Measurements from ENCODE around the gene NADSYN1.

Gene NADSYN1

DNA sequence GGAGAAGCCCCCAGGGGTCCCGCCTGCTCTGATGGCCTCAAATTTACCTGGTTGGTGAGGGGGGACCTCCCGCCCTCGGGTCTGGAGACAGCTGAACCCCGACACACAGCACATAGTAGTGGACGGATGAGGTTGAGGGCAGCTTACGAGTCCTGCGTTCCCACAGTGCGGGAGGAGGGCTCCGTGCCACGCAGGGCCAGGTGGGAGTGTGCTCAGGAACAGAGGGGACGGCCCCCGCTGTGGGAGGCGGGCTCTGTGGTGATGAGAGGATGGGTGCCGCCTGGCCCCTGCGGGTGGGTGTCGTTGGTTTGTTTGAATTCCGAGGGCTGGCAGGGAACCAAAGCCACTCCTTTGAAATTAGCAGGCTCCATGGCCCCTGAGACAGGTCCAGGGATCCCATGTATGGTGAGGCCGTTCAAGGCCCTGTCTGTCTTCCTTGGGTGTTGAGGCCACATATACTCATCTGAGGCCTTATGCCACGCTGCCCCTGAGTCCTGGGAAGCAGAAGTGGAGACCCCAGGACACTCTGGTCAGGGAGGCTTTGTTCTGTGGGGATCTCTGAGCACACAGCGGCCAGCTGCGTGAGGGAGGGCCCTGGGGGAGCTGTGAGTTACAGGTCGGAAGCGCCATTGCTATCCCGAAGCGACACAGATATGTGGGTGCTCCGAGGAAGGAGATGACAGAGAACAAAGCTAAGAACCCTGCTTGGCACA lies 21.9 kb downstream of the NADSYN1 start (continued):
- TF ChIP-seq HOXA7 (CRISPR knock-in tag; IDR thresholded peaks at IDR 0.05; ENCODE audit: borderline replicate concordance) (no peak), PRDM1 (tag by site-specific recombination; IDR thresholded peaks at IDR 0.05) (no peak), ZNF529 (tag by site-specific recombination; IDR thresholded peaks at IDR 0.05; ENCODE audit: insufficient replicate concordance) (no peak), ZNF514 (tag by site-specific recombination; IDR thresholded peaks at IDR 0.05) (no peak), ZNF292 (tag by site-specific recombination; IDR thresholded peaks at IDR 0.05; ENCODE audit: borderline replicate concordance, low read depth) (no peak)

DNA sequence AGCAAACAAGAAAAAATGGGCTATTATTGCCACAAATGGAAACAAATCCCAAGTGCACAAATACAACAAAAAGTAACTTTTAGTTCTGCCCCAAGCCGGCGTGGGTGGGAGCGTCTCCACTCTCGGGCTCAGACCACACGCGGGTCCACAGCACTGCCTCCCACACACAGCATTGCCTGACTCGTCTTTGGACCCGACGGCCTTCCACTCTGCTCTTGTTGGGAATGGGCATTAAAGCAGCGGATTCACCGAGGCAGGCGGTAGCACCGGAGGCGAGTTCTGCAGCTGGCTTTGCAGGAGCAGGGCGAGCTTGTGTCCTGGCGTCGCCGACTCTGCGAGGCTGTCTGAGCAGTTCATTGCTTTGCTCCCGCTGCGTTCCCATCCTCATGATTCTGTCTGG lies 23.0 kb downstream of the NADSYN1 start:
- Histone ChIP-seq H3K9me3 (ENCODE audit: control insufficient read depth, insufficient read depth, low read depth, low read length) (no peaks in the 10 kb centered on the region), H3K4me1 (ENCODE audit: control insufficient read depth, insufficient read depth, low read length) (no peaks in the 10 kb centered on the region), H3K4me3 (ENCODE audit: low read depth, low read length) (no peak overlapping the region), H3K36me3 (ENCODE audit: control insufficient read depth in 2 of 2, insufficient read depth in 1 of 2, low read length in 2 of 2) (peaks cover 0 to 86% of the 10 kb centered on the region in 2 experiments; a peak in 2 of 3 replicates), H3K27ac (ENCODE audit: extremely low read depth, low read depth, low read length) (no peak overlapping the region)
- TF ChIP-seq ZNF670 (tag by site-specific recombination; IDR thresholded peaks at IDR 0.05; ENCODE audit: low read depth) (no peak), ZNF223 (tag by site-specific recombination; IDR thresholded peaks at IDR 0.05) (no peak), ZXDB (tag by site-specific recombination; IDR thresholded peaks at IDR 0.05) (no peak), ZFP69B (tag by site-specific recombination; IDR thresholded peaks at IDR 0.05) (no peak), ZNF747 (tag by site-specific recombination; IDR thresholded peaks at IDR 0.05) (no peak), ZNF416 (tag by site-specific recombination; IDR thresholded peaks at IDR 0.05) (no peak), SP2 (tag by site-specific recombination; IDR thresholded peaks at IDR 0.05) (no peak), KLF10 (tag by site-specific recombination; IDR thresholded peaks at IDR 0.05) (no peak), ZNF391 (tag by site-specific recombination; IDR thresholded peaks at IDR 0.05; ENCODE audit: borderline replicate concordance, low read depth) (no peak), ZBTB17 (tag by site-specific recombination; IDR thresholded peaks at IDR 0.05) (no peak), SP3 (tag by site-specific recombination; IDR thresholded peaks at IDR 0.05) (no peak), ZNF558 (tag by site-specific recombination; IDR thresholded peaks at IDR 0.05) (no peak)
- TF ChIP-seq, protein P1, sequence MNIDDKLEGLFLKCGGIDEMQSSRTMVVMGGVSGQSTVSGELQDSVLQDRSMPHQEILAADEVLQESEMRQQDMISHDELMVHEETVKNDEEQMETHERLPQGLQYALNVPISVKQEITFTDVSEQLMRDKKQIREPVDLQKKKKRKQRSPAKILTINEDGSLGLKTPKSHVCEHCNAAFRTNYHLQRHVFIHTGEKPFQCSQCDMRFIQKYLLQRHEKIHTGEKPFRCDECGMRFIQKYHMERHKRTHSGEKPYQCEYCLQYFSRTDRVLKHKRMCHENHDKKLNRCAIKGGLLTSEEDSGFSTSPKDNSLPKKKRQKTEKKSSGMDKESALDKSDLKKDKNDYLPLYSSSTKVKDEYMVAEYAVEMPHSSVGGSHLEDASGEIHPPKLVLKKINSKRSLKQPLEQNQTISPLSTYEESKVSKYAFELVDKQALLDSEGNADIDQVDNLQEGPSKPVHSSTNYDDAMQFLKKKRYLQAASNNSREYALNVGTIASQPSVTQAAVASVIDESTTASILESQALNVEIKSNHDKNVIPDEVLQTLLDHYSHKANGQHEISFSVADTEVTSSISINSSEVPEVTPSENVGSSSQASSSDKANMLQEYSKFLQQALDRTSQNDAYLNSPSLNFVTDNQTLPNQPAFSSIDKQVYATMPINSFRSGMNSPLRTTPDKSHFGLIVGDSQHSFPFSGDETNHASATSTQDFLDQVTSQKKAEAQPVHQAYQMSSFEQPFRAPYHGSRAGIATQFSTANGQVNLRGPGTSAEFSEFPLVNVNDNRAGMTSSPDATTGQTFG (tag by site-specific recombination; IDR thresholded peaks at IDR 0.05; ENCODE audit: borderline replicate concordance), result no peak
- ChIA-PET CTCF (no interaction called here), POLR2A (no interaction called here)

- TF ChIP-seq ZNF488 (tag by site-specific recombination; IDR thresholded peaks at IDR 0.05) (no peak), ZNF704 (tag by site-specific recombination; IDR thresholded peaks at IDR 0.05) (no peak), ZNF366 (tag by site-specific recombination; conservative IDR thresholded peaks at IDR 0.05) (no peak), ZNF423 (tag by site-specific recombination; IDR thresholded peaks at IDR 0.05) (no peak), ZBTB17 (tag by site-specific recombination; IDR thresholded peaks at IDR 0.05) (no peak)
- TF ChIP-seq, protein P2, sequence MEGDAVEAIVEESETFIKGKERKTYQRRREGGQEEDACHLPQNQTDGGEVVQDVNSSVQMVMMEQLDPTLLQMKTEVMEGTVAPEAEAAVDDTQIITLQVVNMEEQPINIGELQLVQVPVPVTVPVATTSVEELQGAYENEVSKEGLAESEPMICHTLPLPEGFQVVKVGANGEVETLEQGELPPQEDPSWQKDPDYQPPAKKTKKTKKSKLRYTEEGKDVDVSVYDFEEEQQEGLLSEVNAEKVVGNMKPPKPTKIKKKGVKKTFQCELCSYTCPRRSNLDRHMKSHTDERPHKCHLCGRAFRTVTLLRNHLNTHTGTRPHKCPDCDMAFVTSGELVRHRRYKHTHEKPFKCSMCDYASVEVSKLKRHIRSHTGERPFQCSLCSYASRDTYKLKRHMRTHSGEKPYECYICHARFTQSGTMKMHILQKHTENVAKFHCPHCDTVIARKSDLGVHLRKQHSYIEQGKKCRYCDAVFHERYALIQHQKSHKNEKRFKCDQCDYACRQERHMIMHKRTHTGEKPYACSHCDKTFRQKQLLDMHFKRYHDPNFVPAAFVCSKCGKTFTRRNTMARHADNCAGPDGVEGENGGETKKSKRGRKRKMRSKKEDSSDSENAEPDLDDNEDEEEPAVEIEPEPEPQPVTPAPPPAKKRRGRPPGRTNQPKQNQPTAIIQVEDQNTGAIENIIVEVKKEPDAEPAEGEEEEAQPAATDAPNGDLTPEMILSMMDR (tag by site-specific recombination; IDR thresholded peaks at IDR 0.05), result no peak
- TF ChIP-seq, protein P3, sequence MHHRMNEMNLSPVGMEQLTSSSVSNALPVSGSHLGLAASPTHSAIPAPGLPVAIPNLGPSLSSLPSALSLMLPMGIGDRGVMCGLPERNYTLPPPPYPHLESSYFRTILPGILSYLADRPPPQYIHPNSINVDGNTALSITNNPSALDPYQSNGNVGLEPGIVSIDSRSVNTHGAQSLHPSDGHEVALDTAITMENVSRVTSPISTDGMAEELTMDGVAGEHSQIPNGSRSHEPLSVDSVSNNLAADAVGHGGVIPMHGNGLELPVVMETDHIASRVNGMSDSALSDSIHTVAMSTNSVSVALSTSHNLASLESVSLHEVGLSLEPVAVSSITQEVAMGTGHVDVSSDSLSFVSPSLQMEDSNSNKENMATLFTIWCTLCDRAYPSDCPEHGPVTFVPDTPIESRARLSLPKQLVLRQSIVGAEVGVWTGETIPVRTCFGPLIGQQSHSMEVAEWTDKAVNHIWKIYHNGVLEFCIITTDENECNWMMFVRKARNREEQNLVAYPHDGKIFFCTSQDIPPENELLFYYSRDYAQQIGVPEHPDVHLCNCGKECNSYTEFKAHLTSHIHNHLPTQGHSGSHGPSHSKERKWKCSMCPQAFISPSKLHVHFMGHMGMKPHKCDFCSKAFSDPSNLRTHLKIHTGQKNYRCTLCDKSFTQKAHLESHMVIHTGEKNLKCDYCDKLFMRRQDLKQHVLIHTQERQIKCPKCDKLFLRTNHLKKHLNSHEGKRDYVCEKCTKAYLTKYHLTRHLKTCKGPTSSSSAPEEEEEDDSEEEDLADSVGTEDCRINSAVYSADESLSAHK (tag by site-specific recombination; IDR thresholded peaks at IDR 0.05), result no peak
- H3K27ac ChIP-seq (ENCODE audit: extremely low read depth, low read depth, low read length), result no peak overlapping the region
- peaks cover 0 to 90% of the 10 kb centered on the region in 2 experiments; a peak in 2 of 3 replicates for H3K36me3 ChIP-seq (ENCODE audit: control insufficient read depth in 2 of 2, insufficient read depth in 1 of 2, low read length in 2 of 2)
- H3K9me3 ChIP-seq (ENCODE audit: control insufficient read depth, insufficient read depth, low read depth, low read length), result no peaks in the 10 kb centered on the region
- CTCF ChIA-PET, result no interaction called here
- no peak overlapping the region for H3K4me3 ChIP-seq (ENCODE audit: low read depth, low read length)
- no peaks in the 10 kb centered on the region for H3K4me1 ChIP-seq (ENCODE audit: control insufficient read depth, insufficient read depth, low read length)
- POLR2A ChIA-PET, result no interaction called here
Observed at GRCh38 chr11:71476926-71477640, 24.1 kb downstream of the NADSYN1 start.
